IPS-NIHi7 (cell line): ENCODE data around the gene PHF20.
"Not testable (repeated sequence)": the region's sequence is repeated elsewhere in the genome, so short reads cannot be mapped to it uniquely, and the experiment has no call there.

Experiments
- DNase-seq: peaks from one replicate; pipeline ENCODE4 v3.0.0; 2012; ENCODE audit warnings: mixed read lengths; ENCODE audit errors: extremely low spot score

Gene PHF20

GRCh38 chr20:35771689-35772562 lies at the start of gene PHF20:
Gene PHF20 (plus strand): TSS chr20:35772015. CDS start chr20:35801523, 29,508 bp downstream.
- peak; percentile 98 for DNase-seq

- not testable (repeated sequence) for DNase-seq
These were observed 48.6 kb upstream of the PHF20 start for GRCh38 chr20:35723275-35723639.

- not testable (repeated sequence) for DNase-seq
These were observed 48.0 kb upstream of the PHF20 start for GRCh38 chr20:35723652-35724320.

- DNase-seq: no peak
These were observed 47.2 kb upstream of the PHF20 start for GRCh38 chr20:35724321-35725230.

GRCh38 chr20:35726842-35727711 lies 44.7 kb upstream of the PHF20 start:
- no peak for DNase-seq

GRCh38 chr20:35729283-35729807 lies 42.5 kb upstream of the PHF20 start:
- no peak for DNase-seq

GRCh38 chr20:35729836-35730582 lies 41.8 kb upstream of the PHF20 start:
- no peak for DNase-seq

- no peak for DNase-seq
These were observed 41.0 kb upstream of the PHF20 start for GRCh38 chr20:35730583-35731468.

- no peak for DNase-seq
These were observed 40.4 kb upstream of the PHF20 start for GRCh38 chr20:35731469-35731788.

- no peak for DNase-seq
These were observed 39.8 kb upstream of the PHF20 start for GRCh38 chr20:35731862-35732643.

GRCh38 chr20:35732644-35732982 lies 39.2 kb upstream of the PHF20 start:
- no peak for DNase-seq

- no peak for DNase-seq
These were observed 37.4 kb upstream of the PHF20 start for GRCh38 chr20:35734374-35734773.

GRCh38 chr20:35734777-35735649 lies 36.8 kb upstream of the PHF20 start:
- no peak for DNase-seq

GRCh38 chr20:35735826-35736470 lies 35.9 kb upstream of the PHF20 start:
- DNase-seq: no peak

GRCh38 chr20:35737865-35738333 lies 33.9 kb upstream of the PHF20 start:
- DNase-seq: no peak

GRCh38 chr20:35738410-35739179 lies 33.2 kb upstream of the PHF20 start:
- DNase-seq: no peak
